RWPE1 (cell line): ENCODE data around the gene SLC25A12.

Experiments
- CTCF ChIA-PET: fragments of 350-600 bp; sonication (Branson Sonifier 250); formaldehyde crosslinking; extraction: SDS; loops from one replicate; lab custom pipeline; 2021; lab: Yijun Ruan, JAX
- POLR2A ChIA-PET: fragments of 400-600 bp; formaldehyde crosslinking; extraction: SDS; loops from one replicate; lab custom pipeline; 2020; ENCODE audit warnings: antibody characterized with exemption; ENCODE audit not compliant: low non-redundant PET; lab: Yijun Ruan, JAX
- DNase-seq: peaks from one replicate; pipeline ENCODE4 v3.0.0; 2012; ENCODE audit warnings: low spot score
- H3K27ac ChIP-seq: fragments of 450-650 bp; 2 replicates; pipeline ENCODE4 v1.5.1; 2017
- CTCF ChIP-seq: fragments of 450-650 bp; conservative IDR thresholded peaks from 2 replicates; pipeline ENCODE4 v1.5.1; 2017; ENCODE audit warnings: low read depth, mild to moderate bottlenecking

Gene SLC25A12

GRCh38 chr2:171735991-171736710 is 157.9 kb downstream of the SLC25A12 start:
- ChIA-PET POLR2A (no interaction called here), CTCF (no interaction called here)
- H3K27ac ChIP-seq, result no peak overlapping the region
- no peak for TF ChIP-seq CTCF
- no peak for DNase-seq
